HG03103 (cell line): ENCODE data around the gene CD274.
"Not testable (repeated sequence)": the region's sequence is repeated elsewhere in the genome, so short reads cannot be mapped to it uniquely, and the experiment has no call there.

Experiments
- ATAC-seq: cut with Tn5 transposase; IDR thresholded peaks from one replicate; pipeline ENCODE4 v1.9.1; 2021; ENCODE audit warnings: low read depth; ENCODE audit not compliant: unreplicated experiment

The CD274 gene

GRCh38 chr9:5437254-5438216 is 12.8 kb upstream of the CD274 start, which contains the start of gene PLGRKT:
PLGRKT (minus strand) TSS chr9:5437925; CDS start chr9:5431977, 5,948 bp downstream.
- peak; percentile 72 for ATAC-seq

GRCh38 chr9:5438301-5439162 is 11.8 kb upstream of the CD274 start:
- peak; percentile 66 for ATAC-seq

- no peak for ATAC-seq
Measured at GRCh38 chr9:5440426-5440825, 9.9 kb upstream of the CD274 start.

- ATAC-seq: no peak
Measured at GRCh38 chr9:5441043-5441442, 9.3 kb upstream of the CD274 start.

- ATAC-seq: no peak
Measured at GRCh38 chr9:5442400-5443011, 7.8 kb upstream of the CD274 start.

- ATAC-seq: no peak
Measured at GRCh38 chr9:5443850-5444249, 6.5 kb upstream of the CD274 start.

GRCh38 chr9:5445096-5445495 is 5.2 kb upstream of the CD274 start:
- not testable (repeated sequence) for ATAC-seq

GRCh38 chr9:5445886-5446285 is 4.5 kb upstream of the CD274 start:
- no peak for ATAC-seq

GRCh38 chr9:5446451-5447236 is 3.7 kb upstream of the CD274 start:
- no peak for ATAC-seq

GRCh38 chr9:5447337-5447736 is 3.0 kb upstream of the CD274 start:
- no peak for ATAC-seq

GRCh38 chr9:5448016-5448415 is 2.3 kb upstream of the CD274 start:
- ATAC-seq: no peak

GRCh38 chr9:5448461-5449435 is 1.6 kb upstream of the CD274 start:
- ATAC-seq: no peak

GRCh38 chr9:5449521-5450358 is 602 bp upstream of the CD274 start:
- no peak for ATAC-seq

GRCh38 chr9:5452286-5452609 is 1.9 kb downstream of the CD274 start:
- ATAC-seq: no peak

- ATAC-seq: no peak
Measured at GRCh38 chr9:5453004-5453403, 2.7 kb downstream of the CD274 start.

- no peak for ATAC-seq
Measured at GRCh38 chr9:5453673-5454072, 3.3 kb downstream of the CD274 start.

- ATAC-seq: no peak
Measured at GRCh38 chr9:5455181-5455580, 4.8 kb downstream of the CD274 start.

GRCh38 chr9:5459289-5459829 is 9.0 kb downstream of the CD274 start:
- no peak for ATAC-seq
